Gastrocnemius medialis (tissue), 4 donors: ENCODE data around the gene IQSEC2. TPM values are rescaled to one million over a fixed set of nuclear protein-coding genes. Genes with fewer than 3 reads are reported as not detected.
A peak's percentile ranks its signal among the peaks of the same experiment; 100 is the strongest.

Source experiments
- ATAC-seq, 2 donors: fragments of 150-250 bp; one replicate each; pipeline ENCODE4 v1.9.1; 2016
- DNase-seq, 2 donors: peaks; one replicate each; pipeline ENCODE4 v3.0.0-alpha.2; 2019
- H3K27ac ChIP-seq, 4 donors: fragments of 200-600 bp; sonication (generic); 1 replicate in 1 of 4; 2 replicates in 3 of 4; pipeline ENCODE4 v1.5.1; 2016 to 2018; ENCODE audit warnings: mild to moderate bottlenecking in 2 of 4, moderate library complexity in 1 of 4
- H3K27me3 ChIP-seq, 3 donors: fragments of 200-600 bp; sonication (generic) in 2 of 3; 1 replicate in 1 of 3; 2 replicates in 2 of 3; pipeline versions ENCODE4 v1.5.1 to v1.6.0; 2016 to 2019; ENCODE audit warnings: mild to moderate bottlenecking in 1 of 3, moderate library complexity in 1 of 3
- H3K36me3 ChIP-seq, 2 donors: fragments of 200-600 bp; sonication (generic) in 1 of 2; one replicate each; pipeline ENCODE4 v1.5.1; 2017 to 2018
- H3K4me1 ChIP-seq, 2 donors: fragments of 200-600 bp; sonication (generic) in 1 of 2; one replicate each; pipeline ENCODE4 v1.5.1; 2016 to 2017; ENCODE audit warnings: mild to moderate bottlenecking in 2 of 2
- H3K4me3 ChIP-seq, 4 donors: fragments of 200-600 bp; sonication (generic) in 3 of 4; 1 replicate in 1 of 4; 2 replicates in 3 of 4; pipeline ENCODE4 v1.5.1; 2016 to 2019; ENCODE audit warnings: mild to moderate bottlenecking in 2 of 4
- H3K9me3 ChIP-seq, 3 donors: fragments of 200-600 bp; sonication (generic) in 2 of 3; 1 replicate in 1 of 3; 2 replicates in 2 of 3; pipeline ENCODE4 v1.5.1; 2016 to 2019
- CTCF ChIP-seq, 5 experiments: fragments of 450-650 bp in 3 of 5; fragments of 200-600 bp in 2 of 5; sonication (generic) in 2 of 5; IDR thresholded peaks in 4 of 5; conservative IDR thresholded peaks in 1 of 5; 1 replicate in 4 of 5; 2 replicates in 1 of 5; pipeline ENCODE4 v1.5.1; 2016 to 2019; ENCODE audit warnings: antibody characterized with exemption in 5 of 5, mild to moderate bottlenecking in 3 of 5, moderate library complexity in 3 of 5
- POLR2A ChIP-seq, 2 donors: fragments of 450-650 bp; IDR thresholded peaks; one replicate each; pipeline ENCODE4 v1.6.1; 2017; ENCODE audit warnings: antibody characterized with exemption in 2 of 2, mild to moderate bottlenecking in 2 of 2, moderate library complexity in 2 of 2
- in situ Hi-C, 4 donors: fragments of 200-750 bp; cut with MboI; loops; one replicate each; pipeline versions ENCODE4 v1.15.0 to v1.8.0; 2017; ENCODE audit warnings: low sequenced_read_pairs in 4 of 4
- intact Hi-C: fragments of 100-400 bp; cut with DNase I; formaldehyde crosslinking; loops from one replicate; pipeline ENCODE4 v1.15.1; 2023; ENCODE audit warnings: low total_unique reads
- total RNA-seq, 4 donors: library from RNA; depleted of rRNA; stranded (reverse); fragments of >200 nt; gene quantifications; one replicate each; pipeline versions ENCODE4 v1.1.0 to v1.2.3, GENCODE V29; 2016

The IQSEC2 gene
- total RNA-seq, 4 donors from 2014 or later, result 59.2 to 127 (median 73.9) TPM

GRCh38 chrX:53323196-53323595, 41.8 kb upstream of the IQSEC2 start:
- H3K27ac ChIP-seq, result no peak overlapping the region
- H3K4me3 ChIP-seq, result no peak overlapping the region
- no peaks in the 10 kb centered on the region for H3K36me3 ChIP-seq
- H3K27me3 ChIP-seq, result peaks cover 0 to 43% (median 24%) of the 10 kb centered on the region in 3 donors
- no peaks in the 10 kb centered on the region for H3K9me3 ChIP-seq
- H3K4me1 ChIP-seq, result peaks cover 0 to 6% of the 10 kb centered on the region in 2 donors
- TF ChIP-seq CTCF (IDR thresholded peaks at IDR 0.05 in 4 of 5, conservative IDR thresholded peaks at IDR 0.05 in 1 of 5) (no peak), POLR2A (IDR thresholded peaks at IDR 0.05) (no peak)
- intact Hi-C loops, result loop anchor here (10.0 kb wide), 1 partner anchor 248 kb away; no protein-coding TSS in a partner anchor
- in situ Hi-C loops, result loop anchor here in 2 of 4 donors (25.0 kb wide), 1 partner anchor 114 kb away; the partner anchor contains the start of gene HSD17B10 (in 2 of the 2)
- ATAC-seq (no peak), DNase-seq (no peak)

DNA sequence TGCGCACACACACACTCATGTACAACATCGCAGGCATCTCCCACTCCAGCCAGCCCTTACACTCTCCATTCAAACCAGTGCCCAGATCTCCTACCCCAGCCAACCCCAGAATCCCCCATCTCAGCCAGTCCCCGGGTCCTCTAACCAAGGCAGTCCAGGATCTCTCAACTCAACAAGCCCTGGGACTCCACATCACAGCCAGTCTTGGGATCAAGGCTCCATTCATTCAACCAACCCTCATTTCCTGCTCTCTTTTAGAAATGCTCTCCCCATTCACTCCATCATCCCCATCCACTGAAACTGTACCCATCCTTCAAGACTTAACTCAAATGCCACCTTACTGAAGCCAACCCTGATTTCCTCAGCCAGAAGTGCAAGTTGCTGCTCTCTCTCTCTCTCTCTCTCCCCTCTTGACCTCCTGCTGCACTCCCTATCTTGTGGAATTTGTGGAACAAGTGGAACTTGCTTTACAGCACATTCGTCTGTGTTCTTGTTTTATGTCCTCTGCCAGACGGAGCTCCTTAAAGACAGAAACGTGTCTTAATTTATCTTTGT, 40.6 kb upstream of the IQSEC2 start:
- Histone ChIP-seq H3K27ac (no peak overlapping the region), H3K4me3 (no peak overlapping the region), H3K36me3 (no peaks in the 10 kb centered on the region), H3K4me1 (peaks cover 0 to 6% of the 10 kb centered on the region in 2 donors), H3K27me3 (peaks cover 0 to 43% (median 24%) of the 10 kb centered on the region in 3 donors), H3K9me3 (no peaks in the 10 kb centered on the region)
- ATAC-seq, result no peak
- in situ Hi-C loops, result loop anchor here in 2 of 4 donors (25.0 kb wide), 1 partner anchor 115 kb away; the partner anchor contains the start of gene HSD17B10 (in 2 of the 2)
- intact Hi-C loops, result loop anchor here (2.0 to 10.0 kb wide), 2 partner anchors 37 to 247 kb away; no protein-coding TSS in a partner anchor
- TF ChIP-seq POLR2A (IDR thresholded peaks at IDR 0.05) (no peak), CTCF (IDR thresholded peaks at IDR 0.05 in 4 of 5, conservative IDR thresholded peaks at IDR 0.05 in 1 of 5) (no peak)
- no peak for DNase-seq

DNA sequence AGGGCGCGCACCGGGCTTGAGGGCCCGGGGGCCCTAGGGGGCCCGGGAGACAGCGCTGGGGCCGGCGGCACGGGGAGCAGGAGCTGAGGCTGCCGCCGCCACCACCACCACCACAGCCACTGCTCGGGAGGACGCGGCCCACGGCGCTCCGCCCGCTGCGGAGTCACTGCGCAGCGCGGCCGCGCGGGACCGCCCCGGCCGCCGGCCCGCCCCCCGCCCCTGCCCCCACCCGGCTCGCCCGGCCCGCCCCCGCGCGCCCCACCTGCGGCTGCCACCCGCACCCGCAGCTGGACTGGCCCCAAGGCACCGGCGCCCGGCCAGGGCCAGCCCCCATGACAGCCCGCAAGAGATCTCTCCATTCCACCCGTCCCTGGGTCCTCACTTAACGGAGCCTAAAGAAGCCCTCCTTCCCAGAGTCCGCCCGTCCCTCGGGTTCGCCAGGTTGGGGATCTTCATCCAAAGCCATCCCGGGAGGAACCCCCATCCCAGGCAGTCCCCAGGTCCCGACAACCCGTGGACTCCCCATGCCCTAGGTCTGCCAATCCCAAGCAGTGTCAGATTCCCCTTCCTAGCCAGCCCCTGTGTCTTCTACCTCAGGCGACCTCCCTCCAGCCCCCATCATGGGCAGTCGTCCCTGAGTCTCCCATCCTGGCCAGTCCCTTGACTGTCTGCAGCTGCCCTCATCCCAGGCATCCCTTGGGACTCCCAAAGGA, 40.0 kb upstream of the IQSEC2 start:
- in situ Hi-C loops, result loop anchor here in 2 of 4 donors (25.0 kb wide), 1 partner anchor 116 kb away; the partner anchor contains the start of gene HSD17B10 (in 2 of the 2)
- intact Hi-C loops, result loop anchor here (2.0 to 10.0 kb wide), 2 partner anchors 37 to 247 kb away; no protein-coding TSS in a partner anchor
- H3K9me3 ChIP-seq, result no peaks in the 10 kb centered on the region

More for the DNA sequence above, 40.0 kb upstream of the IQSEC2 start:
- H3K27me3 ChIP-seq, result peaks cover 0 to 40% (median 24%) of the 10 kb centered on the region in 3 donors
- TF ChIP-seq CTCF (IDR thresholded peaks at IDR 0.05 in 4 of 5, conservative IDR thresholded peaks at IDR 0.05 in 1 of 5), result no peak
- TF ChIP-seq POLR2A (IDR thresholded peaks at IDR 0.05), result peak; percentile 56 to 79
- no peaks in the 10 kb centered on the region for H3K36me3 ChIP-seq
- peak overlapping the region; percentile 14 to 86 (median 57) for H3K27ac ChIP-seq
- ATAC-seq, result peak; percentile 60 to 62
- H3K4me3 ChIP-seq, result peak overlapping the region; percentile 68 to 73 (median 70)
- peaks cover 0 to 6% of the 10 kb centered on the region in 2 donors for H3K4me1 ChIP-seq
- DNase-seq, result no peak
